Esophagus squamous epithelium (tissue), 4 donors: ENCODE measurements around the gene RNLS.
A peak's percentile ranks its signal among the peaks of the same experiment; 100 is the strongest.

ENCODE experiments used
- CTCF ChIP-seq, 6 experiments: fragments of 450-650 bp in 4 of 6; fragments of 200-600 bp in 2 of 6; sonication (generic) in 2 of 6; IDR thresholded peaks; one replicate each; pipeline ENCODE4 v1.5.1; 2016 to 2019; ENCODE audit warnings: antibody characterized with exemption in 6 of 6, mild to moderate bottlenecking in 4 of 6, moderate library complexity in 4 of 6
- POLR2A ChIP-seq, 4 donors: fragments of 450-650 bp; IDR thresholded peaks; one replicate each; pipeline ENCODE4 v1.6.1; 2017; ENCODE audit warnings: antibody characterized with exemption in 4 of 4, mild to moderate bottlenecking in 4 of 4, moderate library complexity in 3 of 4

GRCh38 chr10:88582806-88583583 lies at the start of gene RNLS:
- peak in 1 of 4 donors; percentile 39 for TF ChIP-seq POLR2A (IDR thresholded peaks at IDR 0.05)
- TF ChIP-seq CTCF (IDR thresholded peaks at IDR 0.05) = peak; percentile 64 to 87 (median 76)
